Activated CD8-positive, alpha-beta memory T cell treated with anti-CD3 and anti-CD28 coated beads for 36 hours (primary cell): ENCODE measurements around the gene ABR. TPM values are rescaled to one million over a fixed set of nuclear protein-coding genes. Genes with fewer than 3 reads are reported as not detected.

Source experiments
- CTCF ChIA-PET: fragments of 350-600 bp; sonication (Branson Sonifier 250); formaldehyde crosslinking; loops from one replicate; lab custom pipeline; 2021; ENCODE audit warnings: antibody characterized with exemption; lab: Charles Lee
- POLR2A ChIA-PET: fragments of 350-600 bp; sonication (Branson Sonifier 250); formaldehyde crosslinking; loops from one replicate; lab custom pipeline; 2021; ENCODE audit warnings: antibody characterized with exemption; lab: Charles Lee
- total RNA-seq, 2 experiments: library from RNA; stranded (reverse); gene quantifications; one replicate each; pipeline ENCODE4 v1.2.3, GENCODE V29; 2021

The ABR gene
- total RNA-seq, 2 experiments from 2014 or later: 52.5 to 56.2 TPM

DNA sequence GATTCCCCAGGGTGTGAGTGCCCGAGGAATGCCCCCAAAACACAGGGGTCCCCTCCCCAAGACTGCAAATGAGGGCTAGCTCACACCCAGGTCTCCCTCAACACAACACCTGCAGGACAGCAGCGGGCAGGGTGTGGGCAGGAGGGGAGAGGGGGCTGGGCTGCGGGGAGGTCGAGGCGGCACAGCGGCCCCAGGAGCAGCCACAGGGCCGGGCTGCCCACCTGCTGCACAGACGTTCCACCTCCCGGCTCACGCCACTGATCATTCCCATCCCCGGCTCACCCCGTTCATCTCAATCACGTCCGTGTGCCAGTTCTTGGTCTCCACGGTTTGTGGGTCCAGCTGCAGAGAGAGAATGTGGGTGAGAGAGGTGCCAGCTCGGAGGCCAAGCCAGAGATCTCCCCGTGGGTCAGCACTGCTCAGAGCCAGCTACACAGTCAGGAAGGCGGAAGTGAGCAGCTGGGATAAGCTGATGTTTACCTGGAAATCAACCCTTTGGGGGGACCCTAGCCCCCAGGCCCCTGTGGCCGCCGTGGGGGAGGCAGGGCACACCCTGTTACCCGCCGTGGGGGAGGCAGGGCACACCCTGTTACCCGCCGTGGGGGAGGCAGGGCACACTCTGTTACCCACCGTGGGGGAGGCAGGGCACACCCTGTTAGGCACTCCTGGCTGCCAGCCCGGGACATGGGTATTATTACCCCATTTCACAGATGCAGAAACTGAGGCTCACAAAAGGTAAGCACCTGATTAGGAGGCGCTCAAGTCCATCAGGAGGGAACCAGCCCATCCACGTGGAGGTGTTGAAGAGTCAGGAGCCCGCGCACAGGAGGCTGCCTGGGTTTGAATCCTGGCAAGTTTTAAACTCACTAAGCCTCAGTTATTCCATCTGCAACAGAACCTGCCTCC lies 166.7 kb downstream of the ABR start:
- ChIA-PET CTCF (no interaction called here), POLR2A (no interaction called here)

DNA sequence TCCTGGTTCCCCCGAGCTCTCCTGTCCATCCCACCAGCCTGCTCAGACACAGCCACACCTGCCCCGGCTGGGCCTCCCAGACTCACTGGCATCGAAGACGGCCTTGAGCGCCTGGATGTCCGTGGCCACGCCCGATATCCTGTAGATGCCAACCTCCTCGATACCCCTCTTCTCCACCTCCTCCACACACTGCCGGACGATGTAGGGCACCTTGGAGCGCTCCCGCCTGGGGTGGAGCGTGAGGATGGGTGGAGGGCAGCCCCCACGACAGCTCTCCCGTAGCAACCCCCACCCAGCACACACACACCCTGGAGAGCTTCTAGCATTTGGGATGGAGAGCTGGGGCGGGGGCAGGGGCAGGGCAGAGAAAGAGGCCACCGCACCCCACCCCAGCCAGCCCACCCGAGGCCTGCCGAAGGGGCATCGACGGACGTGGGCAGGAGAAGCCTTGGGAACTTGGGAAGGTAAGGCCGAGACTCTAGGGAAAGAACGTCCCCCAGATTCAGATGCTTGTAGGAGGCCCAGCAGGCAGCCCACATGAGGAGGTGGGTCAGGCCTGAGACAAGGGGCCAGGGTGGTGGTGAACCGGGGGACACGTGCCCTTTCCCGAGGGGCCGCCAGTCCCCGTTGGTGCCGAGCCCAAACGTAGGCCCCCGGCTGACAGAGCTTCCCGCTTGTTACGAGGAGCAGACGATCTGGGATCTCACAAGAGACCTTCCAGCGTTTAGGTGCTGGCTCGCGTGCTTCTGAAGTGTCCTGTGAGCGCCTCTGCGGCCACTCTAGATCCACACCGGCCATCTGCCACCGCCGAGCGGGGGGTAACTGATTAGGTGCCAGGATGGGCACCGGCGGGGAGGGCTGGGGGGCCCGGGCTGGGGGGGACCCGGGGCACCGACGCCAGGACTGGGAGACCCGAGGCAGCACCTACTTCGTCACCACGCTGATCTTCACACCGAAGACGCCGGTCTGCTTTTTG lies 167.7 kb downstream of the ABR start:
- ChIA-PET CTCF (no interaction called here), POLR2A (no interaction called here)

DNA sequence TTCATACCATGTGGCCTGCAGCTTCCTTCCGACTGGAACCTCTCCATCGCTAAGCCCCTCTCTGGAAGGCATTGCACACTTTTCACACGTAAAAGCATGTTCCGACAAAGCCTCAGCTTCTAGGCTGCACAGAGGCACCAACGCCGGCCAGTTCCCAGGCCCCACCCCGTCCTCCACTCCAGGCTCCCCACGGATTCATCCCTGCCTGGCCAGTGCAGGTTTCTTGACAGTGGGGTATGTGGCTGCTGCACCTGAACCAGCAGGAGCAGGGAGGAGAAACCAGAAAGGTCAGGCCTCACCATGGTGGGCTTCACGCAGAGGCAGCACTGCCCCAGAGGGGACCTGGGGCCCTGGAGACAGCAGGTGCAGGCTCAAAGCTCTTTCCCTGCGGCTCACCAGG lies 168.6 kb downstream of the ABR start:
- POLR2A ChIA-PET: no interaction called here

DNA sequence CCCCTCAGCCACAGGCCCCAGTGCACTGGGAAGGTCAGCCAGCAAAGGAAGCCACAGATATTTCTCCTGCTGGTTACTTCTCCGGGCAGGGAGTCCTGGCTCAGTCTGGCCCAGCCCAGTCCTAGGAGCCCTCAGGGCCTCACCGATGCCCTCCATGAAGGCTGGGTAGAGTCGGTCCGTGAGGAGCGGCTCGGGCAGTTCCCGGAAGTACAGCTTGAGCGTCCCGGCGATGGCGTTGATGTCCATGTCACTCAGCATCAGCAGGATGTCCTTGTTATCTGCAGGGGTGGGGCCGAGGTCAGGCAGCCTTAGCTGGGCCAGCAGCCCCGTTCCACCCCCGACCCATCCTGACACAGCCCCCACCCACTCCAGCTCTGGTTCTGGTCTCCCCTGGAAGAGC lies 169.2 kb downstream of the ABR start:
- POLR2A ChIA-PET: no interaction called here

More for the DNA sequence above, 168.6 kb downstream of the ABR start:
- CTCF ChIA-PET: no interaction called here

DNA sequence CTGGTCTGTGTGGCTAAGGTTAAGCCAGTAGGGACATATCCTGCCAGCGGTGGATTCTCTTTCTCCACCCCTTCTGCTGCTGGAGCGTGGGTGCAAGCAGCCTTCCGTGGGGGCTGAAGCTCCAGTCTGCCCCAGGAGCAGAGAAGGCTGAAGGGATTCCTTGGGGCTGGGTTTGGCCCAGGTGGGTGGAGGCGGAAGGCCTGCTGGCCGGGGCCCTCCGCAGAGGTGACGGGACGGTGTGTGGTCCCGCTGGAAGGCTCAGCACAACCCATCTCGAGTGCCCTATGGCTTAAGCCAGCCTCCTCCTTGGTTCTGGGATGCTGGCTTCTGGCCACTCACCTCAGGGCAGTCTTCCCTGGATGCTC lies 169.7 kb downstream of the ABR start:
- CTCF ChIA-PET: no interaction called here
- POLR2A ChIA-PET: no interaction called here

More for the DNA sequence above, 169.2 kb downstream of the ABR start:
- CTCF ChIA-PET: no interaction called here

DNA sequence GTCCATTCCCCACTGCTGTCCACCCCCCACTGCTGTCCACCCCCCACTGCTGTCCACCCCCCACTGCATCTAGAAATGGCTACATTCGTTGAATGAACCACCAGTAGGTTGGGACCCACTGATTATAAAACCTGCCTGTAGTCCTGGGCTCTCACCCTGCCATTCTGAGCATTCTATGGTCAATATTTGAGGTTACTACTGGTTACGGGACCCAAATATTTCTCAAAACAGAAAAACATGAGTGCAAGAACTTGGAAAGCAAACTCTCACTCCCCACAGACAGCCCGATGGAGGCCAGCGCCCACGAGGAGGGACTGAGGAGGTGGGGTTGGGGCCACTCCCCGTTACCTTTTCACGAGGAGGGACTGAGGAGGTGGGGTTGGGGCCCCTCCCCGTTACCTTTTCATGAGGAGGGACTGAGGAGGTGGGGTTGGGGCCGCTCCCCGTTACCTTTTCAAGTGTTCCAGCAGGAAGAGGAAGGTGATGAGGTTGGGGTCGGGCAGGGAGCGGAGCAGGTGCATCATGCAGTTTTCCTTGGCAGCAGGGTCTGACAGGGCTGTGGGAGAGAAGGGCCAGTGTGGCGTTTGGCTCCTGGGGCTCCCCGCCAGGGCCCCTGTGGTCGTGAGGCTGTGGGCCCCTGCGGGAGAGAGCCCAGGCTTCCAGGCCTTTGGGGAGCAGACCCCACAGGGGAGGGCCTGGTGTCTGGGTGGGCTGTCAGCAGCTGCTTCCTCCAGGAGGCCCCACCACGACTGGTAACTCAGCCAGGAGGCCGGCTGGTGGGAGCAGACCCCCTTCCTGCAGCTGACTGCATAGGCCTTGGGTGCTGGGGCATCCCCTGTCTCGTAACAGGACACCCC lies 170.3 kb downstream of the ABR start:
- ChIA-PET CTCF (no interaction called here), POLR2A (no interaction called here)

DNA sequence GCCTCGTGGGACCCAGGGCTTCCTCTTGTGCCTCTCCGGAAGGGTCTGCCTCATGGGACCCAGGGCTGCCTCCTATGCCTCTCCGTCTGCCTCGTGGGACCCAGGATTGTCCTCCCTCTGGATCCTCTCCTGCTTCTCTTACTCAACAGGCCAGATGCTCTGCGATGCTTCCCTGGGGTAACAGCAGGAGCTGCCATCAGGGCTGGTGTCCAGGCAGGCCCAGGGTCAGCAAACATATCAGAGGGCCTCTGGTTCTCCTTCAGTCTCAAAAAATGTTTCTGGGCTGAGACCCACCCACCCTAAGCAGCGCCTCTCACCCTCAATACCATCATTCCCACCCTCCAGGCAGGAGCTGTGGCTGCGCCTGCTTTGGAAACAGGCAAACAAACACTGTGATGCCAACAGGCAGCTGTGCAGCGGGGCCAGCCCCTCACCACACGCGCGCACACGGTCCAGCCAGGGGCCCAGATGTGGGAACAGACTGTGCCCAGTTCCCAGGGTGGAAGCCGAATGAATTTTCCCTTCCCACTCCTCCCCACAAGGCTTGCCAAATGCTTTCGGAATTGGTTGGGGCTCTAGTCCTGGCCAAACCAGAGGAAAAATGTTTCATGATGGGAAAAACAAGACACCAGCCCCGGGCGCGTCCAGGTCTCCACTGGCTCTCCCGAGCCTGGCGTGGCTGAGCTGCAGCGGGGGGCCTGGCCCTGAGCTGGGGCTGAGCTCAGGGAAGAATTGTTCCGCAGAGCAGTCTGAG lies 171.6 kb downstream of the ABR start:
- ChIA-PET POLR2A (no interaction called here), CTCF (interaction anchor here (1.2 kb wide), 1 partner anchor 11 kb away, joined by 3 read pairs; the partner anchor contains the start of gene TIMM22)

DNA sequence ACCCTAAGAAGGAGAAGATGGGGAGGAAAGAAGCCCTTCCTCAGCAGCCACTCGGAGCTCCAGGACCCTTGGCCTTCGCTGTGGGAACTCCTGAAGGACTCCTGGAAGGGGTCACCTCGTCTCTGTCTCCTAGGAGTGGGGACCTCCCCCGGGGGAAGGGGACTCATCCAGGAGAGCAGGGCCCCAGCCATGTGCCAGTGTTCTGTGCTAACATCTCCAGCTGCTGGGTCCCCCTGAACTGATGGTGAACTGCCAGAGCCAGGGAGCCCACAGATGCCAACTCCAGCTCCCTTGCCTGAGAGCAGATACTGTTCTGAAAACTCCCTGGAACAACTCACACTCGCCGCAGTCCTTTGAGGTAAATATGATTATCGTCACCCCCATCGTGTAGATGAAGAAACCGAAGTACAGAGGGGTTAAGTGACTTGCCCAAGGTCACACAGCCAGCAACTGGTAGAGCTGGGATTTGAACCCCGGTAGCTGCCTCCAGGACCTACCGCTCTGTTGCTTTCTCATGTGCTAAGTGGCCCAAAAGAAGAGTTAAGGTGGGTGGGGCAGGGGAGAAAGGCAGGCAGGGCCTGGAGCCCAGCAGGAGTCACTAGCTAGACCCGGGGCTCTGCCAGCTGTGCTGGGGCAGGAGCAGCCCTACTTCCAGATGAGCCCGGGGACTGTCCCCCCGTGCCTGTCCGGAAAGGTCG lies 172.3 kb downstream of the ABR start:
- ChIA-PET POLR2A (no interaction called here), CTCF (interaction anchor here (1.2 kb wide), 1 partner anchor 10 kb away, joined by 3 read pairs; the partner anchor contains the start of gene TIMM22)

DNA sequence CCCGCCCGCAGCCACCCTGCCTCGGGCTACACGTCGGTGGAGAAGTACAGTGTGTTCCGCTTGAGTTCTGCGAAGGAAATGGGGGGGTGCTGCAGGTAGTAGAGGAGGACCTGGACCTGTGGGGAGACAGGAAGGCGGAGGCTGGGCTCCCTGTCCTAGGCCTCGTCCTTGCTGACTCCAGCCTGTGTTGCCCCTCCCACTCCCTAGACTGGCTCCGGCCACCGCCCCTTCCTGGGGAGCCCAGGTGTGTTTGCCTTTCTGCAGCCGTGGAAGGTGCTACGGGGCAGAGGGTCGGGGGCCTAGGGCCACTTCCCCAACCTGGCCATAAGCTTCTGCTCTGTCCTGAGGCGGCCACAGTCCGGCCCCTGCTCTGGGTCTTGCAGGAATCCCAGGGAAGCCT lies 173.7 kb downstream of the ABR start:
- POLR2A ChIA-PET: no interaction called here
- CTCF ChIA-PET: no interaction called here

DNA sequence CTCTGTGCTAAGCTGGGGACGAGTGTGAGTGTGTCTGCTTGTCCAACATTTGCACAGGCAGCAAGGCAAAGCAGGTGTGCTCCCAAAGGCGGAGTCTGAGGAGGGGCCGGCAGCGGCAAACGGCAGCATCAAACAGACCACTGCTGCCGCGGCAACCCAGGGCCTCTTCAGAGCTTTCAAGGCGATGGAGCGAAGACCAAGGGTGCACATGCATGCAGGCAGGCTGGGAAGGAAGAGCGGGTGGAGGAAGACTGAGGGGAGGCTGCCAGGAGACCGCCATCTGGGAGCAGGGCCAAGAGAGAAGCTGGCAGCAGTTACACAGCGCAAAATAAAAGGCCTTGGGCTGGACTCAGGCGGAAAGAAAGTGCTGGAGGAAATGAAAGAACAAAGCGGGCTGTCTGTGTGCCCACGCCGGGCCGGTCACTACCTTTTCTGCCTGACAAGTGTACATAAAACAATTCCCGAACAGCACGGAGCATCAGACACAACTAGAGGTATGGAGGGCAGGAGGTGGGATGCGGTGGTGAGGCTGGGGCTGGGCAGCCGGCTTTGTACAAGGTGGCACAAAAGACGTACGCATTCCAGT lies 174.3 kb downstream of the ABR start:
- CTCF ChIA-PET: no interaction called here

DNA sequence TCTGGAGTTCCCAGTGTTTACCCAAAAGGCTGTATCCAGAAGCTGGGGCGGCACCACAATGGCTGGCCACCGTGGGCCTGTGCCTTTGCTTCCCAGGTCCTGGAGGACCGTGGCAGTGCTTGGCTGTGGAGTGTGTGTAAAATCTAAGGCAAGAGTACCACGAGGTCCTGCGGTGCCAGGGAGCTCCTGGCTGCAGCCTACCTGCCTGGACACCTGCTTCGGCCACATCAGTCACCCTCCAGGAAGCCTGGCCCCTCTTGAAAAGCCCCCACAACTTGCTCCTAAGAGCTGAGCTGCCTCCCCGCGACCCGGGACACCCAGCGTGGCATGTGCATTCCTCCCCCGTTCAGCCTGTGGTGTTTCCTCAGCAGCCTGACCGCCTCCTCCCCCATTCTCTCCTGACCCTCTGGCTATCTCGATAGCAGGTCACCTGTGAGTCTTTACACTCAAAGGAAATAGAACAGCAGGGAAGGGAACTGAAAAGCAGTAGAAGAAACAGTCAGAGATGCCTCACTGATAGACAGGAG lies 174.9 kb downstream of the ABR start:
- CTCF ChIA-PET: interaction anchor here (0.9 kb wide), 1 partner anchor 8 kb away, joined by 3 read pairs; the partner anchor contains the start of gene TIMM22
- POLR2A ChIA-PET: interaction anchor here (0.5 kb wide), 1 partner anchor 230 kb away, joined by 4 read pairs; no protein-coding TSS in a partner anchor

More for the DNA sequence above, 174.3 kb downstream of the ABR start:
- POLR2A ChIA-PET: no interaction called here

DNA sequence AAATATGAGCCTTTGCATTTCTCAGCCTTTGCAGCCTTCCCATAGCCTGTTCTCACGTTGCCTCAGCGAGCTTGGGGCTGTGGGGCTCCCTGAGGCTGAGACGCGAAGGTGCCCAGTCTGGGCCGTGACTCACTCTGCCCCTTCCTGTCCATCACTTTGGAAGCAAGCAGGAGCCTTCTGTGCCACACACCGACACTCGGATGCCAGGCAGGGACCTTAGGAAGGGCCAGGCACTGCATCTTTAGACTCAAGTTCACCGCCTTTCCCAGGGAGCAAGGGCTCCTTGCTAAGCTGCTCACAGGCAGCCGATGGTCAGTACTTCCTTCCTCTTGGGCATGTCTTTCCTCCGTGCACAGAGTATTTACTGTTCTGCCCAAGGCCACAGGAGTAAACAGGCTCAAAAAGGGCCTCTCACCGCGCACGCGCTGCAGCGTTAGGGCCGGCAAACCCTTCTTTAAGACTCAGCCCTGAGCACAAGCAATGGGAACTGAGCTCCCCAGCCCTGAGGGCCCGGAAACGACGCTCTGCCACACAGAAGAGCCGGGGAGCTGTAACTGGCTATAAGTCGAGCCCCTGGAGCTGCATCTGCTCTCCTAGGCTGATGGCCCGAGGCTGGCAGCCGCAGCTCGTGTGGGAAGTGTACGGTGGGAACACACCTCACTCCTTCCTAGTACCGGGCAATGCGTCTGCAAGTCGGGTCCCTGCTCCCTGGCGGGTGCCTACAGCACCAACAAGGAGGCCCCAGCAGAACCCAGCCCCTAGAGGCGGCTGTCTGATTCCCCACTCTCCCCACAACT lies 175.6 kb downstream of the ABR start:
- POLR2A ChIA-PET: interaction anchor here (0.5 kb wide), 1 partner anchor 229 kb away, joined by 4 read pairs; no protein-coding TSS in a partner anchor
- CTCF ChIA-PET: interaction anchor here (0.9 kb wide), 1 partner anchor 8 kb away, joined by 3 read pairs; the partner anchor contains the start of gene TIMM22

DNA sequence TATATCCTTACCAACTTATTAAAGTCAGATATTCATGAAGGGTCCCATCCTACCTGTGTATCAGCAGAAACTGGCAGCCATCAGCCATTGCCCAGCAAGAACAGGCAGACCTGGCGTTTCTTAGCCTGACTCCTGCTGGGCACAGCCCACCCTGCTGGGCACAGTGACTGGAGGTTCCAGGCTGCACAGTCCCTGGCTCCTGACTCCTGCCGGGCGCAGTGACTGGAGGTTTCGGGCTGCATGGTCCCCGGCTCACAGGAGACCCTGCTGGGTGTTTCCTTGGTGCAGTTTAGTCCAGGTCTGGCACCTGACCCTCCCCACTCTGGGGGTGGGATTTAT lies 176.2 kb downstream of the ABR start:
- ChIA-PET POLR2A (no interaction called here), CTCF (no interaction called here)

DNA sequence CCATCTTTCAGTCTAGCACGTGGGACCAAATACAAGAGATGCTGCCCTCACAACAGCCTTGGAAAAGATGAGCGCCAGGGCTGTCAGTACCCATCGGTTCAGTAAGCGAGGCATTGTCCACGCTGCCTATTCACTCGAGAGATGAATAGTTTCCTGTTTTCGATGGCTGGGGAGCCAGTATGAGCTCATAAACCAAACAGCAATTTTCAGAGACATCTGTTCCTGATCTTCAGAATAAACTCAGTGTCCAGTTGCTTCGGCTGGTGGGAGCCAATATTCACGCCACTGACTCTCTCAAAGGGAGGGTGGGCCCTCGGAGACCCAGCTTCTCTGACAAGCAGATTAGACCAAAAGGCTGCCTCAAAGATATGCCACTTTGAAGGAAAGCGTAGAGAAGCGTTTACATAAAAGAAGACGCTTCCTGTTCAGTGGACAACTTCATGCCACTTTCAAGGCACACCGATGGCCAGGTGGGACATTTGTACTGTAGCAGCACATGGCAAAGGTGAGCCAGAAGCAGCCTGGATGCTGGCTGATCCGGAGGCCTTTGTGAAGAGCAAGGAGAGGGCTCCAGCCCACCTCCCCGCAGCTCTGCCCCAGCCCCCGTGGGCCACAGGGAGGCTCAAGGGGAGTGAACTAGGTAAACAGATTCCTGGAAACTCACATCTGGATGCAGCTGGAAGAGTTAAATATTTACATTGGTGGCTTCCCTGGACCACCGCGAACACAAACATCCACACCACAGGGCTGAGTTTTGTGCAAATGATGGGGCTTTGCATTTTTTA lies 176.8 kb downstream of the ABR start:
- POLR2A ChIA-PET: no interaction called here
- CTCF ChIA-PET: no interaction called here

DNA sequence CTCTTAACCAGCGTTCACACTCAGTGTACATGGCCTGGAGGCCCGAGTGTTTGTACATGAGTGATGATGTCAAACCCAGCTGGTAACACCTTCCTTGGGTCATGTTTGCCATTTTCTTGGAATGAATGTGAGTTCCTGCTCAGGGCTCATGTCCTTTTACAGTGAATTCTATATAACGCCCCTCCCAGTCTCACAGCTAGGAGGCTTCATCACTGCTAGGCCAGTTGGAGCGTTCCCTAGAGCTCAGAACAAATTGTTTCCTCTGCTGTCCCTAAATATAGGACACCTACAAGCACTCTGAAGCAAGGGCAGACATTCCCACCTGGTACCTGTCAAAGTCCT lies 177.4 kb downstream of the ABR start:
- ChIA-PET POLR2A (no interaction called here), CTCF (no interaction called here)
